Osteocyte (in vitro differentiated cells): Measurements from ENCODE around the gene SOAT2. TPM values are rescaled to one million over a fixed set of nuclear protein-coding genes. Genes with fewer than 3 reads are reported as not detected.

Source experiments
- DNase-seq: peaks from one replicate; pipeline ENCODE4 v3.0.0; 2021; ENCODE audit warnings: mixed read lengths; ENCODE audit not compliant: unreplicated experiment; ENCODE audit errors: extremely low spot score
- H3K27ac Mint-ChIP-seq: one replicate; pipeline ENCODE4 v1.8.0; 2021; ENCODE audit warnings: mild to moderate bottlenecking, mixed read lengths; ENCODE audit not compliant: unreplicated experiment
- H3K27me3 Mint-ChIP-seq: one replicate; pipeline ENCODE4 v1.8.0; 2021; ENCODE audit warnings: mixed read lengths; ENCODE audit not compliant: unreplicated experiment
- H3K36me3 Mint-ChIP-seq: one replicate; pipeline ENCODE4 v1.8.0; 2021; ENCODE audit warnings: mixed read lengths; ENCODE audit not compliant: unreplicated experiment
- H3K4me1 Mint-ChIP-seq: one replicate; pipeline ENCODE4 v1.8.0; 2021; ENCODE audit warnings: mixed read lengths; ENCODE audit not compliant: unreplicated experiment
- H3K4me3 Mint-ChIP-seq: one replicate; pipeline ENCODE4 v1.8.0; 2021; ENCODE audit warnings: mild to moderate bottlenecking, moderate library complexity, mixed read lengths; ENCODE audit not compliant: unreplicated experiment
- H3K9me3 Mint-ChIP-seq: one replicate; pipeline ENCODE4 v1.8.0; 2021; ENCODE audit warnings: mixed read lengths; ENCODE audit not compliant: unreplicated experiment
- CTCF ChIP-seq: fragments of 200-600 bp; sonication (generic); IDR thresholded peaks from 2 replicates; pipeline ENCODE4 v1.5.0; 2021; ENCODE audit warnings: antibody characterized with exemption, mild to moderate bottlenecking, moderate library complexity
- total RNA-seq: library from RNA; stranded (reverse); gene quantifications from 2 replicates; pipeline ENCODE4 v1.2.1, GENCODE V29; 2021

SOAT2 gene
- total RNA-seq, 1 donor from 2014 or later, result not detected

DNA sequence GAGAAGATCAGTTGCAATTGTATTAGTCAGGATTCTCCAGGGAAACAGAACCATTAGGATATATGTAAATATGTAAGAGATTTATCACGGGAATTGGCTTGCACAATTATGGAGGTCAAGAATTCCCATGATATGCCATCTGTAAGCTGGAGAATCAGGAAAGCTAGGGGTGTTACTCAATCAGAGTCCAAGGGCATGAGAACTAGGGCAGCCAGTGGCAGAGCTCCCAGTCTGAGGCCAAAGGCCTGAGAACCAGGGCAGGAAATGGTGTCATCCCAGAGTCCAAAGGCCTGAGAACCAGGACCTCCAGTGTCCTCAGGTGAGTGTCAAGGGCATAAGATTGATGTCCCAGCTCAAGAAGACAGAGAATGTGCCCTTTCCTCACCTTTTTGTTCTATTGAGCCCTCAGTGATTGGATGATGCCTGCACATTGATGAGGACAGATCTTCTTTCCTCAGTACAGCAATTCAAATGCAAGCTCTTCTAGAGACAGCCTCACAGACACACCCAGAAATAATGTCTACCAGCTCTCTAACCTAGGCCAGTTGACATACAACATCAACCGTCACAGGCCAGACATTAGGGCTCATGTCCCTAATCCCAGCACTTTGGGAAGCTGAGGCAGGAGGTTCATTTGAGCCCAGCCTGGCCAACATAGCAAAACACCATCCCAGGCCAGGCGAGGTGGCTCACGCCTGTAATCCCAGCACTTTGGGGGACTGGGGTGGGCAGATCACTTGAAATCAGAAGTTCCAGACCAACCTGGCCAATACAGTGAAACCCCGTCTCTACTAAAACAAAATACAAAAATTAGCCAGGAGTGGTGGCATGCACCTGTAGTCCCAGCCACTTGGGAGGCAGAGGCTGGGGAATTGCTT lies 42.3 kb downstream of the SOAT2 start:
- DNase-seq, result peak; percentile 60
- no peak overlapping the region for H3K4me3 Mint-ChIP-seq

DNA sequence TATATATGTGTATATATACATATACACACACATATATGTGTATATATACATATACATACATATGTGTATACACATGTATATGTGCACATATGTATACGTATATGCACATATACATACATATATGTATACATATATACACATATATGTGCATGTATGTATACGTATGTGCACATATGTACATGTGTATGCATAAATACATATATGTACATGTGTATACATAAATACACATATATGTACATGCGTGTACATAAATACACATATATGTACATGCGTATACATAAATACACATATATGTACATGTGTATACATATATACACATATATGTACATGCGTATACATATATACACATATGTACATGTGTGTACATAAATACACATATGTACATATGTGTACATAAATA lies 43.9 kb downstream of the SOAT2 start:
- no peak for DNase-seq
- TF ChIP-seq CTCF, result no peak
- no peaks in the 10 kb centered on the region for H3K36me3 Mint-ChIP-seq
- H3K4me1 Mint-ChIP-seq, result peaks cover 2% of the 10 kb centered on the region
- H3K9me3 Mint-ChIP-seq, result no peaks in the 10 kb centered on the region
- no peak overlapping the region for H3K27ac Mint-ChIP-seq
- H3K27me3 Mint-ChIP-seq, result peaks cover 3% of the 10 kb centered on the region
- H3K4me3 Mint-ChIP-seq, result no peak overlapping the region

More for the DNA sequence above, 42.3 kb downstream of the SOAT2 start:
- Mint-ChIP-seq H3K9me3 (no peaks in the 10 kb centered on the region), H3K4me1 (peaks cover 2% of the 10 kb centered on the region), H3K36me3 (no peaks in the 10 kb centered on the region), H3K27ac (no peak overlapping the region), H3K27me3 (peaks cover 7% of the 10 kb centered on the region)
- no peak for TF ChIP-seq CTCF

DNA sequence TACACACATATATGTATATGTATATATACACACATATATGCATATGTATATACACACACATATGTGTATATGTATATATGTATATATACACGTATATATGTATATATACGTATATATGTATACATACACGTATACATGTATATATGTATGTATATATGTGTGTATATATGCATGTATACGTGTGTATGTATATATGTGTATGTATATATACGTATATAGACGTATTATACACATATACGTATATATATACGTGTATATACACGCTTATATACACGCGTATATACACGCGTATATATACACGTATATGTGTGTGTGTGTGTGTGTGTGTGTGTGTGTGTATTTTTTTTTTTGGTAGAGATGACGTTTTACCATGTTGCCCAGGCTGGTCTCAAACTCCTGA lies 44.4 kb downstream of the SOAT2 start:
- Mint-ChIP-seq H3K27me3 (no peaks in the 10 kb centered on the region), H3K9me3 (no peaks in the 10 kb centered on the region), H3K4me1 (peaks cover 2% of the 10 kb centered on the region), H3K4me3 (no peak overlapping the region), H3K36me3 (no peaks in the 10 kb centered on the region), H3K27ac (no peak overlapping the region)
- DNase-seq, result no peak
- TF ChIP-seq CTCF, result no peak

DNA sequence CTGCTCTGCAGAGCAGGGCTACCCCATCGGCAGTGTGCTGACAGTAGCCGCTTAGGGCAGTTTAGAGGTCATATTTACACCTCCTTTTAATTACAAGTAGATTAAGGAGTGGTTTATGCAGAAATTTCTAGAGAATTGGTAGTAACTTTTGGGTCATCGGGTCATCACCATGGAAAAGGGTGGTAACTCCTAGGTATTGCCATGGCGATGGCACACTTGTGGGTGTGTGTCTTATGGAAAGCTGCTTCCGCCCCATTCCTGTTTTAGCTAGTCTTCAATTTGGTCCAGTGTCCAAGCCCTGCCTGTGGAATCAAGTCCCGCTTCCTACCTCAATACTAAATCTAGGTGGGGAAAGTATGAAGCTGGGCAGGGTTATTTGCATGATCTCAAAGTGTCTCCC lies 47.8 kb downstream of the SOAT2 start:
- no peak for TF ChIP-seq CTCF
- Mint-ChIP-seq H3K4me1 (peaks cover 4% of the 10 kb centered on the region), H3K36me3 (no peaks in the 10 kb centered on the region), H3K9me3 (no peaks in the 10 kb centered on the region), H3K27ac (no peak overlapping the region), H3K27me3 (no peaks in the 10 kb centered on the region), H3K4me3 (no peak overlapping the region)
- DNase-seq, result no peak

GRCh38 chr12:53152390-53152789 lies 49.1 kb downstream of the SOAT2 start:
- no peak for TF ChIP-seq CTCF
- no peaks in the 10 kb centered on the region for H3K27me3 Mint-ChIP-seq
- H3K36me3 Mint-ChIP-seq, result peaks cover 2% of the 10 kb centered on the region
- no peak overlapping the region for H3K4me3 Mint-ChIP-seq
- no peaks in the 10 kb centered on the region for H3K9me3 Mint-ChIP-seq
- no peak overlapping the region for H3K27ac Mint-ChIP-seq
- peaks cover 4% of the 10 kb centered on the region for H3K4me1 Mint-ChIP-seq
- DNase-seq, result no peak
